PC-9 (cell line): Measurements from ENCODE around the gene CYYR1. TPM values are rescaled to one million over a fixed set of nuclear protein-coding genes. Genes with fewer than 3 reads are reported as not detected.

Source experiments
- BruUV-seq: library from RNA; stranded (reverse); fragments of 400-500 nt; replicated peaks from 2 replicates; lab custom pipeline; 2021; lab: Mats Ljungman, UMichigan
- CTCF ChIA-PET: fragments of 300-600 bp; sonication (Branson Sonifier 250); formaldehyde crosslinking; loops from one replicate; lab custom pipeline; 2022; ENCODE audit warnings: antibody characterized with exemption; lab: Charles Lee
- POLR2A ChIA-PET: fragments of 300-600 bp; sonication (Branson Sonifier 250); formaldehyde crosslinking; loops from one replicate; lab custom pipeline; 2022; ENCODE audit warnings: antibody characterized with exemption; ENCODE audit not compliant: unreplicated experiment; lab: Charles Lee
- DNase-seq, 2 experiments: peaks; one replicate each; pipeline versions ENCODE4 v3.0.0 to v3.0.0-alpha.2; 2015 to 2022; ENCODE audit warnings: mixed read lengths in 1 of 2
- H2AFZ ChIP-seq: fragments of 200-600 bp; sonication (generic); 2 replicates; pipeline ENCODE4 v1.8.1; 2017; ENCODE audit warnings: antibody characterized with exemption
- H3F3A ChIP-seq: fragments of 200-600 bp; sonication (generic); 2 replicates; pipeline ENCODE4 v1.8.1; 2017; ENCODE audit warnings: antibody characterized with exemption, mild to moderate bottlenecking, low read depth; ENCODE audit not compliant: insufficient read depth
- H3K27ac ChIP-seq: fragments of 200-600 bp; sonication (generic); 2 replicates; pipeline ENCODE4 v1.6.1; 2016; ENCODE audit warnings: mixed run types
- H3K27me3 ChIP-seq: fragments of 200-600 bp; sonication (generic); 2 replicates; pipeline ENCODE4 v1.6.1; 2016; ENCODE audit warnings: low read depth, mixed run types; ENCODE audit not compliant: insufficient read depth
- H3K36me3 ChIP-seq: fragments of 200-600 bp; sonication (generic); 2 replicates; pipeline ENCODE4 v1.6.1; 2016; ENCODE audit warnings: low read depth, mixed run types
- H3K4me1 ChIP-seq: fragments of 200-600 bp; sonication (generic); replicated peaks from 2 replicates; pipeline ENCODE4 v1.6.1; 2016; ENCODE audit warnings: mixed run types; ENCODE audit not compliant: insufficient read depth
- H3K4me2 ChIP-seq: fragments of 200-600 bp; sonication (generic); 2 replicates; pipeline ENCODE4 v1.6.1; 2017; ENCODE audit warnings: mixed run types
- H3K4me3 ChIP-seq: fragments of 200-600 bp; sonication (generic); 2 replicates; pipeline ENCODE4 v1.6.1; 2016; ENCODE audit warnings: mixed run types
- H3K79me2 ChIP-seq: fragments of 200-600 bp; sonication (generic); 2 replicates; pipeline ENCODE4 v1.6.1; 2017; ENCODE audit warnings: low read depth, mixed run types
- H3K9me2 ChIP-seq: fragments of 200-600 bp; sonication (generic); 2 replicates; pipeline ENCODE4 v1.8.1; 2017; ENCODE audit warnings: mild to moderate bottlenecking; ENCODE audit not compliant: insufficient read depth
- H3K9me3 ChIP-seq: fragments of 200-600 bp; sonication (generic); 2 replicates; pipeline ENCODE4 v1.8.1; 2016; ENCODE audit warnings: low read depth; ENCODE audit not compliant: insufficient read depth
- H4K20me1 ChIP-seq: fragments of 200-600 bp; sonication (generic); 2 replicates; pipeline ENCODE4 v1.8.1; 2017; ENCODE audit not compliant: insufficient read depth
- EZH2 ChIP-seq: fragments of 200-600 bp; sonication (generic); IDR thresholded peaks from 2 replicates; pipeline ENCODE4 v1.8.0; 2017; ENCODE audit warnings: antibody characterized with exemption, low read depth
- intact Hi-C: fragments of 100-400 bp; cut with micrococcal nuclease; formaldehyde crosslinking; loops from one replicate; pipeline ENCODE4 v1.10.0; 2022; ENCODE audit not compliant: unreplicated experiment
- total RNA-seq: library from RNA; stranded (reverse); gene quantifications from 2 replicates; pipeline ENCODE4 v1.2.3, GENCODE V29; 2021
- TF ChIP-seq, protein P1 (sequence below): fragments of 200-600 bp; sonication (generic); conservative IDR thresholded peaks from 2 replicates; pipeline ENCODE4 v1.6.1; 2017; ENCODE audit warnings: mixed run types, antibody characterized with exemption, mild to moderate bottlenecking, moderate library complexity

CYYR1 gene
- total RNA-seq, 1 experiment from 2014 or later = not detected

DNA sequence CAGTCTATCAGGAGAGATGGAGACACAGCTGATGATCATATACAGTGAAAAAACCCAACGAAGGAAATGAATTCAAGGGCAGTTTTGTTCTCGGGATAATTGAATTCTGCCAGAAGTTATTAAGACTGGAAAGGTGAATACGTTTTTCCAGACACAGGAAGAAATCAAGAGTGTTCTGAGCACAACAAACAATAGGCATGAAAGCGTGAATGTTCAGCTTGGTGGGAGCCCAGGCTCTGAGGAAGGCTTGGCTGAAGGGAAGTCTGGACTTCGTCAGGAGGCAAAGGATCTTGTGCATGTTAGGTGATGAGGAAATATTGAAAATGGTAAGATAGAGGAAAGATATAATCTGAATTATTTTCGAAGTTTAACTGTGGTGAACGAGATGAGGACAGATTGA, 50.4 kb downstream of the CYYR1 start:
- BruUV-seq = no TSS peak
- Histone ChIP-seq H3K79me2 (no peaks in the 10 kb centered on the region), H2AFZ (no peak overlapping the region), H3K9me2 (no peaks in the 10 kb centered on the region), H3F3A (no peaks in the 10 kb centered on the region), H3K4me3 (no peak overlapping the region), H3K36me3 (no peaks in the 10 kb centered on the region), H3K27ac (no peak overlapping the region), H3K9me3 (no peaks in the 10 kb centered on the region), H3K4me2 (no peak overlapping the region), H4K20me1 (no peaks in the 10 kb centered on the region), H3K27me3 (no peaks in the 10 kb centered on the region), H3K4me1 (no peaks in the 10 kb centered on the region)
- DNase-seq = no peak
- ChIA-PET CTCF (no interaction called here), POLR2A (no interaction called here)
- intact Hi-C loops = no loop called here
- TF ChIP-seq EZH2 = no peak
- TF ChIP-seq, protein P1, sequence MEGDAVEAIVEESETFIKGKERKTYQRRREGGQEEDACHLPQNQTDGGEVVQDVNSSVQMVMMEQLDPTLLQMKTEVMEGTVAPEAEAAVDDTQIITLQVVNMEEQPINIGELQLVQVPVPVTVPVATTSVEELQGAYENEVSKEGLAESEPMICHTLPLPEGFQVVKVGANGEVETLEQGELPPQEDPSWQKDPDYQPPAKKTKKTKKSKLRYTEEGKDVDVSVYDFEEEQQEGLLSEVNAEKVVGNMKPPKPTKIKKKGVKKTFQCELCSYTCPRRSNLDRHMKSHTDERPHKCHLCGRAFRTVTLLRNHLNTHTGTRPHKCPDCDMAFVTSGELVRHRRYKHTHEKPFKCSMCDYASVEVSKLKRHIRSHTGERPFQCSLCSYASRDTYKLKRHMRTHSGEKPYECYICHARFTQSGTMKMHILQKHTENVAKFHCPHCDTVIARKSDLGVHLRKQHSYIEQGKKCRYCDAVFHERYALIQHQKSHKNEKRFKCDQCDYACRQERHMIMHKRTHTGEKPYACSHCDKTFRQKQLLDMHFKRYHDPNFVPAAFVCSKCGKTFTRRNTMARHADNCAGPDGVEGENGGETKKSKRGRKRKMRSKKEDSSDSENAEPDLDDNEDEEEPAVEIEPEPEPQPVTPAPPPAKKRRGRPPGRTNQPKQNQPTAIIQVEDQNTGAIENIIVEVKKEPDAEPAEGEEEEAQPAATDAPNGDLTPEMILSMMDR = no peak

DNA sequence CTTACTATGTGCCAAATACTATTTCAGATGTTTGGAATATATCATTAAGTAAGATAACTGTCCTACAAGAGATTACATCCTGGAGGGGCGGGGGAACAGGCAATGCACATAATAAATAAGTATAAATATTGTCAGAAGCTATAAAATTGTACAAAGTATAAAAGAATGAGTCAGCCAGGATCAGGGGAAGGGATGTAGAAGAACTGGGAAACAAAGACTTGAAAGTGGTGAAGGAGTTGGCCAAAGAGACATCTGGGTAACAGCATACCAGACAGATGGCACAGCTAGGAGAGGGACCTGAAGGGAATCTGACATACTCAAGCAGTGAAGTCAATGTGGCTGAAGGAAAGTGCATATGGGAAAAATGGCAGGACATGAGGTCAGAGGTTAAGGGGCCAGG, 53.9 kb downstream of the CYYR1 start:
- no TSS peak for BruUV-seq
- POLR2A ChIA-PET = no interaction called here

DNA sequence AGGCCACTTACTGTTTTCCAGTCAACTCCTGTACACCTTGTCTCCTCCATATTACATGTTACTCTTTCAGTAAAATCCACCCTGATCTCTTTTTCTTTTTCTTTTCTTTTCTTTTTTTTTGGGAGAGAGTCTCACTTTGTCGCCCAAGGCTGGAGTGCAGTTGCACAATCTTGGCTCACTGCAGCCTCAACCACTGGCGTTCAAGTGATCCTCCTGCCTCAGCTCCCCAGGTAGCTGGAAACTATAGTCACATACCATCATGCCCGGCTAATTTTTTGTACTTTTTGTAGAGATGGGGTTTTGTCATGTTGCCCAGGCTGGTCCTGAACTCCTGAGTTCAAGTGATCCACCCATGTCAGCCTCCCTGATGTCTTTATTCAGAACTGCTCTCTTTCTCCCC, 57.8 kb downstream of the CYYR1 start:
- ChIA-PET CTCF (no interaction called here), POLR2A (no interaction called here)
- no peak overlapping the region for H3K27ac ChIP-seq
- intact Hi-C loops = no loop called here
- H3K27me3 ChIP-seq = no peaks in the 10 kb centered on the region
- BruUV-seq = no TSS peak
- H3K36me3 ChIP-seq = no peaks in the 10 kb centered on the region
- no peaks in the 10 kb centered on the region for H3K9me3 ChIP-seq
- no peak for TF ChIP-seq EZH2
- TF ChIP-seq, protein P1 = no peak
- H3K4me1 ChIP-seq = no peaks in the 10 kb centered on the region
- no peaks in the 10 kb centered on the region for H4K20me1 ChIP-seq
- H3F3A ChIP-seq = no peaks in the 10 kb centered on the region
- no peak overlapping the region for H3K4me2 ChIP-seq
- no peak for DNase-seq
- H3K9me2 ChIP-seq = no peaks in the 10 kb centered on the region
- no peaks in the 10 kb centered on the region for H3K79me2 ChIP-seq
- no peak overlapping the region for H2AFZ ChIP-seq
- no peak overlapping the region for H3K4me3 ChIP-seq

More for the DNA sequence above, 53.9 kb downstream of the CYYR1 start:
- Histone ChIP-seq H2AFZ (no peak overlapping the region), H3K27me3 (no peaks in the 10 kb centered on the region), H3K79me2 (no peaks in the 10 kb centered on the region), H3K9me2 (no peaks in the 10 kb centered on the region), H3K4me3 (no peak overlapping the region), H3F3A (no peaks in the 10 kb centered on the region), H3K27ac (no peak overlapping the region), H4K20me1 (no peaks in the 10 kb centered on the region), H3K9me3 (no peaks in the 10 kb centered on the region), H3K36me3 (no peaks in the 10 kb centered on the region), H3K4me2 (no peak overlapping the region), H3K4me1 (no peaks in the 10 kb centered on the region)
- no peak for DNase-seq
- no peak for TF ChIP-seq EZH2
- TF ChIP-seq, protein P1 = no peak
- CTCF ChIA-PET = no interaction called here
- intact Hi-C loops = no loop called here
